HG03565 (cell line): Measurements from ENCODE around the gene PMVK.
A peak's percentile ranks its signal among the peaks of the same experiment; 100 is the strongest.

Source experiments
- ATAC-seq: cut with Tn5 transposase; IDR thresholded peaks from one replicate; pipeline ENCODE4 v1.9.1; 2021; ENCODE audit warnings: mild to moderate bottlenecking, moderate library complexity; ENCODE audit not compliant: unreplicated experiment

The PMVK gene

DNA sequence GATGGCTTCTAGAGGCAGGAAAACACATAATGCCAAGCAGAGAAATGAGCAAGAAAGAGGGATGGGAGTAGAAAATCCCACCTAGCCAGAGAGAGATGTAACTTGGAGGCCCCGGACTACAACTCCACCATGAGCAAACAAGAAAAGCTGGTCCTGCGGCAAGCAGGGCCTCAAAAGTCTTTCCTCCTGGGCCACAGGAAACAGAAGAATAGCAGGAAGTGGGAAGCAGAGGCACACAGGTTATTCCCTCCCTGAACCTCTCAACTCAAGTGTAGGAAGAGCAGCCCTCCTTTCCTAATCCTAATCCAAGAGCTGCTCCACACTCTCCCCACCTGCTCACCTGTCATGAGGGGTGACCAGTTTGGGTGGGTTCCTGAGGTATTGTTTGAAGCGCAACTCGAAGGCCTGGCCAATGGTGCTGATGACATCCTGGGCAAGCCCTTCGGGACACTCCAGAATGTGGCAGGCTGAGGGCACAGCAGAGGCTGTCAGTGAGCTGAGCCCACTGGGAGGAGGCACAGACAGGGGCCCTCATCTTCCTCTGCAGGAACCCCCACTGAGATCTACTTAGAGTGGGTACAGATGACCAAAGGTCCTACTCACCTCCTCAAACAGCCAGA is 30.9 kb upstream of the PMVK start:
- ATAC-seq, result no peak

DNA sequence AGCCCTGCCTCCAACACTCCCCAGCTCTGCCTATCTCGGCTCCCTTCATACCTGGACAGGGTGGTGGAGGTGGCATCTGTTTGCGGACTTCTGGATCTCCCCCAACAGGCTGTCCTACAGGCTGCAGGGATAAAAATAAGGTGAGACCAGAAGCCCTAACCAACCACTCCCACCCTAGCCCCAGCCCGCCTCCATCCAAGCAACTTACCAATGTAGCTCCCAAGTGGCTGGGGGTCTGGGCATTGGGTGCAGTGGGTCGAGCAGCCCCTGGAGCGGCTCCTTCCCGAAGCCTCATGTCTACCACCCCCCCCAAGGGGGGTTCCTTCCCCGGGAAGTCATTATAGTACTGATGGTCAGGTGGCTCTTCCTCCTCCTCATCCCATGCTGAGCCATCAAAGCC is 29.6 kb upstream of the PMVK start:
- ATAC-seq, result no peak

DNA sequence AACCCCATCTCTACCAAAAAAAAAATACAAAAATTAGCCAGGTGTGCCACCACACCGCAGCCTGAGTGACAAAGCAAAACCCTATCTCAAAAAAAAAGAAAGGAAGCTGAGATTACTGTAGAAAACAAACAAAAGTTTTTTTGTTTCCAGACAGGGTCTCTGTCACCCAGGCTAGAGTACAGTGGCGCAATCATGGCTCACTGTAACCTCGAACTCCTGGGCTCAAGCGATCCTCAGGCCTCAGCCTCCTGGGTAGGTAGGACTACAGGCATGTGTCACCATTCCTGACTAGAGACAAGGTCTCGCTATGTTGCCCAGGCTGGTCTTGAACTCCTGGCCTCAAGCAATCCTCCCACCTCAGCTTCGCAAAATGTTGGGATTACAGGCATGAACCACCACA is 27.8 kb upstream of the PMVK start:
- ATAC-seq, result no peak

DNA sequence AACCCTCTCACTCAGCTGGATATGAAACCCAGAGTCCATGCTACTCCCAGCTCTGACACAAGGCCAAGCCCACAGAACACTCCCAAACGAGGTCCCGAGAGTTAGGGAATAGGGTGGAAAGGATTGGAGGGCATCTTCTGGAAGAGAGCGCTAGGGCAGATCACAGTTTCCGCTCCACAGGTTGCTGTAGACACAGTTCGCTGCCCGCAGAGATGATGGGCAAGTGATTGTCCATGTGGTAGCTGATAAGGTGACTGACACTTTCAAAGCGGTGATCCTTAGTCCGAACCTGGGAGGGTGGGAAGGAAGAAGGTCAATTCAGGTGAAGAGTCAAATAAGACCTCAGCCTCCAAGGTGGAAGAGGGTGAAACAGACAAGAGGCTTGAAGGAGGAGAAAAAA is 27.1 kb upstream of the PMVK start:
- ATAC-seq, result no peak

DNA sequence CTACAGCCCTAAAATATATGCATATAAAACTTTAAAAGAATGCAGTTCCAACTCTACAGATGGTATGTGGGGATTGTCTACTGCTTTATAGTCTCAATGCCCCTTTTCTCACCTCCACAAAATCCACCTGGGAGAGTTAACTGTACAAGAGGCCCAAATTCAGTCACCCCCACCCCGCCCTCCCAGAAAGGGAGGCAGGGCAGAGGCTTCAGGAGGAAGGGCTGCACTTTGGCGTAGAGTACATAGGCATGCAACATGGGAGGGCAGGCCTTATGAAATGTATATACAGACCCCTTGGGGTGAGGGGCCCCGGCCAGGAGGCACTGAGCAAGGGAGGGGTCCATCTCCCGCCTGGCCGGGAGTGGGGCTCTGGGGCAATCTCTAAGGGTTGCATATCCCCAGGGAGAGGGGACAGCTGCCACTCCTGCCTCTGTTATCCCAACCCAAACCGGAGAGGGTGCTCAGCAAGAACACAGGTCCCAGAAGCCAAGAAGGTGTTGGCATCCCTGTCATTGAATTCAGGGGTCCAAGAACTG is 26.3 kb upstream of the PMVK start:
- no peak for ATAC-seq

GRCh38 chr1:154962156-154962749 is 25.7 kb upstream of the PMVK start:
- no peak for ATAC-seq

DNA sequence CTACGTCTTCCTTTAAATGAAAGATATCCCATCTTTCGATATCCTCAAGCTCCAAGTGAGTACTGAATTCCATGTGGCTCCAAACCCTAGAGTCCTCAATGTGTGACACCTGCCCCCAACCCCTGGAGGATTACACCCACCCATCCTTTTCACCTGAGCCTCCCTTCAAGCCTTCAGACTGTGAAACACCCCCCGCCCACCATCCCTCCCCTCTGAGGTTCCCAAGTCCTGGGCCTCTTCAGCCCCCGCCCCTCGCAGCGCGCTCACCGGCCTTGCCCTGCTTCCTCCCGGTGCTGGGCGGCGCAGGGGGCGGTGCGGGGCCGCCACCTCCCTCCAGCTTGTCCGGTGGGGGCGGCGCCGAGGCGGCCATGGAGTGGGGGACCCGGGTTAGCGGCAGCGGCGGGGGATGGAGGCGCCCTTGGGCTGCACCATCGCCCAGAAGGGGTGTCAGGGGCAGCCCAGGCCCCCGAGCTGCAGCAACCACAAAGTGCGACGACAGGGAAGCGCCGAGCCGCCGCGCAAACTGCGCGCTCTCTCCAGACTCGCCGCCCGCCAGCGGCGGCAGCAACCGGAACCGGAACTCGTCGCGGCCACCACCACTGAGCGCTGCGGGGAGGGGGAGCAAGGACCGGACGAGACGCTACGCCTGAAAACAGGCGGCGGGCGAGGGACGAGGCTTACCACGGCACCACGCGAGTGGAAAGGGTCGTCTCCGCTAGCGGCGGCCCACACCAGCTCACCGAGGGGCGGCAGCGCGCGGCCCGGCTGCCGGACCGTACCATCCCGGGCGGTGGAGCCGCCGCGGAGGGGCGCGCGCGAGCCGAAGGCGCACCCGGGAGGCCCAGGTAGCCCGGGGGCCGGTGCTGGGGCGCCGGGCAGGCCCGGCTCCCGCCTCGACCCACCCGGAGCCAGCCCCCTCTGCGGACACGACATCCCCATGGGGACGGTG is 25.0 kb upstream of the PMVK start, which contains the start of gene PYGO2:
Gene PYGO2 (minus strand): TSS at position 576 of the 949 bp plus-strand sequence. CDS start 206 bp downstream, at position 370.
- peak; percentile 65 for ATAC-seq

DNA sequence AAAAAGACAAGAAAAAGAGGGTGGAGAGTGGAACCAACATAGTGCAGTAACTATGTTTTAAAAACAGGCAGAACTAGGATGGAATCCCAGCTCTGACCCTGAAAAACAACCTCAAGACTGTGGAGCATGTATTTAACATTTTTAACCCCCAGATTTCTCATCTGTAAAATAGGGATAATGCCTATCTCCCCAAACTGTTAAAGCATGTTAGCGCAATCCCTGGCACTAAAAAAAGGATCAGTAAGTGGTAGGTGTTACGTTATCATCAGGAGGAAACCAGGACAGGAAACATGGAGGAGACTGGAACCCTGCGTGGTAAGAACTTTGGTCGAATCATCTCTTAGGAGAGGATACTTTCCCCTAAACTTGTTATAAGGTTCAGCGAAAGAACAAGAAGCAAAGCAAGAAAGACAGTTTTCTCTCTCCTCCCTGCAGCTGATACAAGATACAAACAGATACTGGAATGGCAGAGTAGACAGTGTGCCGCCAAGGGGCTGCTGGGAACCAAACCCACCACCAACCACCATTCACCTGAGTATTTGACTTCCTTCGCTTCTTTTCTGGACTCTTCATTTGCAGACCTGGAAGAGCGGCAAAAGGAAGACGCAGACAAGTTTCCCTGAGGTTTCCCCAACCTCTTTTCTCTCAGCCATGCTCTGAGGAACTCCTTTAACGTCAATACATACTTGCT is 24.1 kb upstream of the PMVK start:
- ATAC-seq, result no peak

GRCh38 chr1:154959426-154959780 is 22.9 kb upstream of the PMVK start:
- no peak for ATAC-seq

DNA sequence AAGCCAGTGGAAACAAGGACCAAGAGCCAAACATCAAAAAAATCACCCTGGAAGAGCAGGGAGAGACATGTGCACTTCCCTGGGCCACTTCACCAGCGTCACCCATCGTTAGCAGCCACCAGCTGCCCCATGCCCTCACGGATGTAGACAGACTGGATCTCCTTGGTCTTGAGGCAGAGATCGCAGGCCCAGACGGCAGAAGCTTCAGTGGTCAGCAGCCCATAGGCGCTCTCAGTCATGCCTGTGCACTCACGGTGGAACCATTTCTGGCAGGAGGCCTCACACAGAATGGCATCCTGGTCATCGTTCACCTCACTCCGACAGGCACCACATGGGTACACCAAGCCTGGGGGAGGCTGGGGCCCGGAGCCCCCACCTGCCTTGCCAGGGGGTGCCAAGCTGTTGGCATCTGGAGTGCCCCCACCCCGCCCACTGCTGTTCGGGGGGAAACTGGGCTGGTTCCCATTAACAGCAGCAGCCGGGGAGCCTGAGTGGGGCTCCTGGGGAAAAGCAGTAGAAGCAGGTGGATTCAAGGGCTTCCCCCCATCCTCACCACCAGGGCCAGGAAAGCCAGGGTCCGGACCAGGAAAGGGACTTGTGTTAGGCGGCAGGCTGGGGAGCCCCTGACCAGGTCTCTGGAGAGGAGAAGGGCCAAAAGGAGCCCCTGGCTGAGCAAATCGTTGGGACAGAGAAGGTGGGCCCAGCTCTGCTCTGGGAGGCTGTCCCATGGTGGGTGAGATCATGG is 22.3 kb upstream of the PMVK start:
- no peak for ATAC-seq

DNA sequence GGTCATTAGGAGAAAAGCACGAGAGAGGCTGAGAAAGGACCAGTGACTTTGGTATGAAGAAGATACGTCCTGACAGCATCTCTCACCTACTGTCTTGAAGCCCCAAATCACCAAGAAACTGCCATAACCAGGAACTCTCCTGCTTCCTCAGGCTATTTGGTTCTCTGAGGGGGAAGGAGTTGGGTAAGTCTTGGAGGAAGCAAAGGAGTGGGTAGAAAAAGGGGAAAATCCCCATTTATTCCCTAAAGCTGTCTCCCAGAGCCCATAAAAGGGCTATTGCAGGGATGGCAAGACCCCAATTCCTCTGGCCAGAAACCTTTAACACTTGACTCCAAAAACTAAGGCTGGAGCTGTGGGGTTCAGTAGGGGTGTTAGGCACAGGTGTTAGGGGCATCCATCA is 21.5 kb upstream of the PMVK start:
- no peak for ATAC-seq

- ATAC-seq, result no peak
These were observed 20.7 kb upstream of the PMVK start for GRCh38 chr1:154957091-154957657.

GRCh38 chr1:154956544-154956941 is 20.0 kb upstream of the PMVK start:
- ATAC-seq, result no peak

- peak; percentile 45 for ATAC-seq
These were observed 19.4 kb upstream of the PMVK start, which contains the start of gene PBXIP1 for GRCh38 chr1:154955718-154956543. TSS of gene PBXIP1 (minus strand) at chr1:154956099. CDS start at chr1:154953721, 2,378 bp downstream.

DNA sequence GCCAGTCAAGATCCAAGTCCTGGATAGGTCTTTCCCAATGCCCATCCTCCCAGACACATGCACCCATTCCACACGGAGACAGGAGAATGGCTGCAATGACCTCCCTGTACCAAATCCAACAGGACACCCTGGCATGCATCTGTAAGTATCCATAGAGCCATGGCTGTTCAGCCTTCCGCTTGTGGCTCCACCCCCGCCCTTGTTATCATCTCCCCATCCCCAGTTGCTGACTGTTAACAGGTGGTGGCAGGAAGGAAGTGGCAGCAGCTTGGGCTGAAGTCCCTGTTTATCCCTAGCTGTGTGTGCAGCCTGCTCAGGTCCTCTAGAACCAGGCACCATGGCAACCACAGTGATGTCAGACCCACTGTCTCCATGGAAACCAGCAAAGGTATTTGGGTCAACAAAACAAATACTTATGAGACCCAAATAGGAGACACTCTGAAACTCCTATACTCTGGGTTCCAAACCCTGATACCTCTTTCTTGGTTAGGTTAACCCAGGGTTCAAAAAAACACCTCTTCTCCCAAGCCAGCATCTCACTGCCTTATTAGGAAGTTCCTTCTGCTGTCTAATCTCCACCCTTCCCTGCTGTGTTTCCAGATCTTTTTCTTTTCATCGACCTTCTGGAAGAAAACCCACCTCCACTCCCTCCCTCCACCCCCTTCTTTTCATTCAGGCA is 18.7 kb upstream of the PMVK start:
- peak; percentile 39 for ATAC-seq

- ATAC-seq, result no peak
These were observed 18.0 kb upstream of the PMVK start for GRCh38 chr1:154954541-154954940.

- ATAC-seq, result no peak
These were observed 17.1 kb upstream of the PMVK start for GRCh38 chr1:154953611-154954038.

GRCh38 chr1:154952664-154953063 is 16.1 kb upstream of the PMVK start:
- no peak for ATAC-seq
